Putamen (tissue), 1 donor: Measurements from ENCODE around the gene ALPG.
"Not testable (repeated sequence)": the region's sequence is repeated elsewhere in the genome, so short reads cannot be mapped to it uniquely, and the experiment has no call there.

Source experiments
- DNase-seq: peaks from one replicate; pipeline ENCODE4 v3.0.0-alpha.2; 2016; ENCODE audit warnings: low spot score

Gene ALPG

DNA sequence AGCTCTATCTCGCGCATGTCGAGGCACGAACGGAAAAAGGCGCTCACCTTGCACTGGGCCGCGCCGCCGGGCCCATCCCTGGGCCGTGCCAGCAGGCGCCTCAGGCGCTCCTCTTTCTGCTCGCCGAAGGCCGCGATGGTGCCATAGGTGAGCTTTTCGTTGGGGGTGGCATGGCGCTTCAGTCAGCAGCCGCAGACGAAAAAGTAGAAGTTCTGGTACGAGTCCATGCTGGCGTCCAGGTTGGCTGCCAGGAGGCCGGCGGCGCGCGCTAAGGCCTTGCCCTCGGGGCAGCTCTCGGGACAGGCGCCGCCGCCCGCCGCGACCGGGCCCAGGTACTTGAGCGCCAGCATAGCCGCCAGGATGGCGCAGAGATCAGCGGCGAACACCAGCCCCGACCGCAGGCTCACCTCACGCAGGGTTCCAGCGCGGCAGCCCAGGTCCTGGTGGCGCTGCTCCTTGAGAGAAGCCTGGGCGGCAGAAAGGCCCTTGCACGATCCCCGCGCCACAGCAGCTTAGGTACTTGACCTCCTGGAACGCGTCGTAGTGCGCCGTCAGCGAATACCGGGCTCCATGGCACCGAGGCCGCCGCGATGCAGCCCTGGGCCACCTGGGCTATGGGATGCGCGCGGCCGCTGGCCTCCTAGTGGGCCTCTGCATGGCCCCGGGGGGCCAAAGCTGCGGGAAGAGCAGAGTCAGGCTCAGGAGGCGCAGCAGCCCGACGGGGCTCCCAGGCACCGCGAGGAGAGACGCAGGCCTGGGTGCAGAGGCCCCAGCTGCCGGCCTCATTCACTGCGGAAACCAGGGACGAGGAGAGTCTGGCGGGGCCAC lies 12.8 kb downstream of the ALPG start:
- DNase-seq, result no peak

DNA sequence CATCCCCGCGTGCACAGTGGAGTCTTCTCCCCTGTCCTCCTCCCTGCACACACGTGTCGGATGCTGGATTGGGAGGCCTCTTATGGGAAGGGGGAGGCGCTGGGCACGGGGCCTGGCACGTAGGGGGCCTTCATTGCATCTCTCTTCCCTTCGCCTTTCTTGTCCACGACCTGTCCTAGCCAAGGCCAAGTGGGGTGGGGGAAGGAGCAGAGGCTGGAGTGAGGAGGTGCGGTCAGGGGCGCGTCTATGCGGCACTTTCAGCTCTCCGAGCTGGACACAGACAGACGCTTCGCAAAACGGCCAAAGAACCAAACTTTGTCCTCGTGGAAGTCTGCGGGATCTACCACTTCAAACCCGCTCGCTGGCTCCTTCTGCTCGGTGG lies 13.4 kb downstream of the ALPG start:
- DNase-seq, result no peak

DNA sequence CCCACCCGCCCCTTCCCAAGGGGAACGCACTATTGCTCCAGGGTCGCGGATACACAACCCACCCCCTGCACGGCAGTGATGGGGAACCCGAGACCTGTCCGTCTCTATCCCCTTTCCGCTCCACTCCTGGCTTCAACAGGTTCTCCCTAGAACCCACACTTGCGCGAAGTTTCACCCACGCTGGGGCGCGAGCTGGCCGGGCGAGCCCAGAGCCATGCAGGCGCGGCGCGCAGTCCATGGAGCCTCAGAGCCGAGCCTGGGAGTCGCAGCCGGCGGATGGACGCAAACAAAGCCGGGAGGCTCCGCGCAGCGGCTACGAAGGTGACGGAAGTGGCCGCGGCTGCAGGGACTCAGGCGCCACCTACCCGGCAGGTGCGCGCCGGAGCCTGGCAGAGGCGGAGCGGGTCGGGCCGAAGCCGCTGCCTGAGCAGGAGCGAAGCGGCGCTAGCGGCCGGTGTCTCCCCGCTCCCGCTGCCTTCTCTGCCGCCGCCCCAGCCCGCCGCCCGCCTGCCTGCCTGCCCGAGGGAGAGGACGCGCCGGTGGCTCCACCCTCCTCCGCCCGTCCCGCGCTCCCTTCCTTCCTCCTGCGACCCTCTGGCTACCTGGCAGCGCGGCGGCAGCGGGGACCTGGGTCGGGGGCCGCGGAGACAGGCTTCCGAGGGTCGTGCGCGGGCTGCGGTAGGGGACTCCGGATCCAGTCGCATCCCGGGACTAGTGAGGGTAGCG lies 14.0 kb downstream of the ALPG start:
- DNase-seq, result no peak

DNA sequence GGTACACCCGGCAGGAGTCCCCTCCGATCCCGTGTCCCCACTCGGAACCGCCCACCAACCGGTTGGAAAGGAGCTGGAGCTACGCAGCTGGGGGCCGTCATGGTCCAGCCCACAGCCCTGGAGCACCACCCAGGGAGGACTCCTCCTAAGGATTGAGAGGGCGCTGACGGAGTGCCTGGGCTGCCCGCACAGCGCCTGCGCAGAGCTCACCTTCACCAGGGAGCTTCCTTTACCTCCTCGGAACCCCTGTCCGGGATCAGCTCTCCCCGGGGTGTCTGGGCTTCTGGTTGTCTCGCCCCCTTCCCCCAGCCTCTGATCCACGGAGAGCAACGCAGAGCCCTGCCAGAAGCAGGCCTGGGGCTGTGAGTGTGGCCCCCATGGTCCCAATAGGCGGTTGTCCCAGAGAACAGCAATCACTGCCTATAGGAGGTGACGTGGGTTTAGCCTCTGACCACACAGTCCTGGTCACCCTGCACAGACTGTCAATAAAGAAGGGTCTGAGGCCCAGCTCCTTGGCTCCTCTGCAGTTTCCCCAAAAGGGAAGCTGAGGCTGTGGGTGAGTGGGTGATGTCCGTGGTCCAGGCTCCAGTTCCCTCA lies 14.6 kb downstream of the ALPG start:
- no peak for DNase-seq

DNA sequence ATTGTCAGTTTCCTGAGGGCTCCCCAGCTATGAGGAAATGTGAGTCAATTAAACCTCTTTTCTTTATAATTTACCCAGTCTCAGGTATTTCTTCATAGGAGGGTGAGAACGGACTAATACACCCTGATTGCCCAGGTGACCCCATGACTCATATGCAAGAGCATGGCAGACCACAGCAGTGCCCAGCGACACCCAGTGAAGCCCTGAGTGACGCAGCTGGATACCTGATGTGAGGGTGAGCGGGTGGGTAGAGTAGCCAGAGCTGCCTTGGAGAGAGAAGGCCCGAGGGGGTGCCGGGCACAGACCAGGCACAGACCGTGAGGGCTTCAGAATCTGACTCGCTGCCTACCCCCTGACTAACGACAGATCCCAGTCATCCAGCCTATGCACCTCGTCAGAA lies 15.4 kb downstream of the ALPG start:
- no peak for DNase-seq

DNA sequence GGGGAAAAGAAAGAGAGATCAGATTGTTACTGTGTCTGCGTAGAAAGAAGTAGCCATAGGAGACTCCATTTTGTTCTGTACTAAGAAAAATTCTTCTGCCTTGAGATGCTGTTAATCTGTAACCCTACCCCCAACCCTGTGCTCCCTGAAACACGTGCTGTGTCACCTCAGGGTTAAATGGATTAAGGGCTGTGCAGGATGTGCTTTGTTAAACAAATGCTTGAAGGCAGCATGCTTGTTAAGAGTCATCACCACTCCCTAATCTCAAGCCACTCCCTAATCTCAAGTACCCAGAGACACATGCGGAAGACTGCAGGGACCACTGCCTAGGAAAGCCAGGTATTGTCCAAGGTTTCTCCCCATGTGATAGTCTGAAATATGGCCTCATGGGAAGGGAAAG lies 16.4 kb downstream of the ALPG start:
- not testable (repeated sequence) for DNase-seq

DNA sequence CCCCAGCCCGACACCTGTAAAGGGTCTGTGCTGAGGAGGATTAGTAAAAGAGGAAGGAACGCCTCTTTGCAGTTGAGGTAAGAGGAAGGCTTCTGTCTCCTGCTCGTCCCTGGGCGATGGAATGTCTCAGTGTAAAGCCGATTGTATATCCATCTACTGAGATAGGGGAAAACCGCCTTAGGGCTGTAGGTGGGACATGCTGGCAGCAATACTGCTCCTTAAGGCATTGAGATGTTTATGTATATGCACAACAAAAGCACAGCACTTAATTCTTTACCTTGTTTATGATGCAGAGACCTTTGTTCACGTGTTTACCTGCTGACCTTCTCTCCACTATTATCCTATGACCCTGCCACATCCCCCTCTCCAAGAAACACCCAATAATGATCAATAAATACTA lies 16.8 kb downstream of the ALPG start:
- DNase-seq, result not testable (repeated sequence)

DNA sequence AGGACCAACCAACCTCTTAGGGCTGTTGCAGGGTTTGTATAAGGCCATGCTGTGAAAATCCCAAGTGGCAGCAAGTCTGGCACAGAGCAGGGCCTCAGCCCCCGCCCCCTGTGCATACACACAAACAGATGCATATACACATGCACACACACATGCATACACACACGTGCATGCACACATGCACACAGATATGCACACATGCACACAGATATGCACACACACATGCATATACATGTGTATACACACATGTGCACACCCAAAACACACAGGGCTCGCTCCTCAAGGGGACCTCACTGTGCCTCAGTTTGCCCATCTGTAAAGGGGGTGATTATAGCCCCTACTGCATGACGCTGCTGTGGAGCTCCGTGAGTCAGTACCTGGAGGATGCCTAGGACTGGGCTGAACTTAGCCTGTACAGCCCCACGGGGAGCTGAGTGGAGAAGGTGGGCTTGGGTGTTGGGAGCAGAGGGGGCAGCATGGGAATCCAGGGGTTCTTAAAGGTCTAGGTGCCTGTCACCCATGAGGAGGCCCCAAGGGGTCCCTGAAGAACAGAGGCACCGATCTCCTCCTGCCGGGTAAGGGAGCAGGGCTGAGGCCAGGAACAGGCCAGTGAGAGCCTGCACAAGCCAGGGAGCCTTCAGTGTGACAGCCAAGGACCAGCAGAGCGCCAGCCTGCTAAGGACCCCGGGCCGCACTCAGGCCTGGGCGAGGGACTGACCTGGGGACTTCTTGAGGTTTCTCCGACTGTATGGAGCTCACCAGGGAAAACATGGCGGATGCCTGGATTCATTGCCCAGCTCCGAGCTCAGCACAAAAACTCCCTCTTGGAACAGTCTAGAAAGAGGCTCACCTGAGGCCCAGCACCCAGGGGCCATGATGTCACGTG lies 25.3 kb downstream of the ALPG start:
- DNase-seq, result no peak

DNA sequence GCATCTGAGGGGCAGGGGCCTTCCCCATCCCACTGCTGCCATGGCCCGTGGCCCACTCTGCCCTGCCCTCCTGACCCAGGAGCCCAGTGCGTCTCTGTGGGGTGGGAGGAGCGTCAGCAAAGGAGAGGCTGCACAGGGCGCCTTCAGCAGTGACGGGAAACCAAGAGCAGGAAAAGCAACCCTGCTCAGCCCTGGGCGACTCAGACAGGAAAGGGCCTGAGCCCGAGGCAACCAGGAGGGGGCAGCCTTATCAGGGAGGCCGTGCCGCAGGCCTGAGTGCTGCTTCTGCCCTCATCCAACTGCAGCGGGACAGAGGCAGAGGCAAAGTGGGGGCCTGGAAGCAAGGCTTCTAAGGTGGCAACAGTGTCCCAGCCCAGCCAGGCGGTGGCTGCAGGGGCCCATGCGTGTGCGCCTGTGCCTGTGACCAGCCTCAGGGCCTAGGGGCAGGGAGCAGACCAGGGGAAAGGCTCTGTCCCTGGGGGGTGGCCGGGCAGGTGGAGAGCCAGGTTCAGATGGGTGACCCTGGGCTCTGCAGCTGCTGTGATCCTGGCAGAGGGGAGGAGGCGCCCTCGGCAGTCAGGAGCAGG lies 26.0 kb downstream of the ALPG start:
- DNase-seq, result no peak

DNA sequence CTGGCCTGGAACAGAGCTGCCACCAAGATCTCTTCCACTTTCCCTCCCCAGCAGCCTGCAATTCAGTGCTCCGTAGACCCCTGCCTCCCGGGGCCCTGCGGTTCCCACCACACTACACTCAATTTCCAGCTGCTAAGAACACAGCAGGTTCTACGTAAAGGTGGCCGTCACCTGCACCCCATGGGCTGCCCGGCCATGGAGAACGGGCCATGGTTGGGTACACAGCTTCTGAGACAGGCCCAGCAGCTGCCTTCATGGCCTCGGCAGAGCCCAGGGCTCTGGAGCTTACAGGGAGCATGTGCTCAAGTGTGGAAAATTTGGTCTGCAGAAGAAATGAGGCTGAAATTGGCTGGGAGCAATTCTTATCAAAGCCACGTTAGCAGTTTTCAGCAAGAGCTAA lies 27.0 kb downstream of the ALPG start:
- not testable (repeated sequence) for DNase-seq

DNA sequence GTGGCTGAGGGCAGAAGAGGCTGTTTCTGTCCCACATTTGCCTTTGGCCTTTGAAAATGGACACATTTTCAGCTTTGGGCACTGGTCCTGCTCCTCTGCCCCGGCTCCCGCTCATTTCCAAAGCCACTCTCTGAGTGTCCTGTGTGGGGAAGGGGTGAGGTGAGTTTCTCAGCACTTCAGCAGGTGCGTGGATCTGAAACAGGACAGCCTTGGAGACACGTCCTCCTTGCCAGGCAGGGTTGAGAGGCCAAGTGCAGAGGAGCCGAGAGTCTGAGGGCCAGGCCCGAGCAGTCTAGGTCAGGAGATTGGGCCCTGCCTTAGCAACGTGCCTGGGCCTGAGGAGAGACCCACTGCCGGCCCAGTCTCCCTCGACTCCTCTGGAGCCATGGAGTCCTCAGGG lies 27.4 kb downstream of the ALPG start:
- no peak for DNase-seq

DNA sequence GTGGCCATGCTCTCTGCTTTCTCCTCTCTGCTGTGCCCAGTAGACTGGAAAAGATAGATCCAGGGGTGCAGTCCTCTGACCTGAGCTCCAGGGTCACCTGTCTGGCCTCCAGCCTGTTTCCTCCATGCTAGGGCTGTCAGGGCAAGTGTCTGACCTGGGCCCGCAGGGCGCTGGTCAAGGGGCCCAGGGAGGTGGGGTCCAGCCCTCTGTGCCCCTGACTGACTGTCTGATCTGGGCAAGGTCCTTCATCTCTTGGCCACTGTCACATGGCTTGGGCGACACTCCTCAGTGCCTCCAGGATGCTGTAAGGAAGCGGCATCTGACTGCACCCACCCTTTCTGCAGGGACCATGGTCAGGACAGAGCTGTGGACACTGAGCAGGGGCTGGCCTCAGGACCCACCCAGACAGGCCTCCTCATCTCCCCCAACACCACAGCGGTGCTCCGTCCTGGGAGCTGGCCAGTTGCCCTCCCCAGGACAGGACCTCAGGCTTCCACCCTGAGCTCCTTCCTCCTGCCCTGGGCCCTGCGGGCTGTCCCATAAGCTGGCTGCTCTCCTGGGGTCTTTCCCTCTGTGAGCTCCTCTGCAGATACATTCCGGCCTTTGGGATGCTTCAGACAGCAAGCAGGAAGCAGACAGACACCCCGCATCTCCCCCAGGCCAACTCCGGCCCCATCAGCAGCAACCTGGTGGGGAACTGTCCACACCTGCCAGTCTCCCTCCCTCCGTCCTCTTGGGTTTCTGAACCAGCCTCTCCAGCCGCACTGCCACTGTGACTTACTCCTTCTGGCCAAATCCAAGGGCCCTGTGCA lies 28.1 kb downstream of the ALPG start:
- no peak for DNase-seq

DNA sequence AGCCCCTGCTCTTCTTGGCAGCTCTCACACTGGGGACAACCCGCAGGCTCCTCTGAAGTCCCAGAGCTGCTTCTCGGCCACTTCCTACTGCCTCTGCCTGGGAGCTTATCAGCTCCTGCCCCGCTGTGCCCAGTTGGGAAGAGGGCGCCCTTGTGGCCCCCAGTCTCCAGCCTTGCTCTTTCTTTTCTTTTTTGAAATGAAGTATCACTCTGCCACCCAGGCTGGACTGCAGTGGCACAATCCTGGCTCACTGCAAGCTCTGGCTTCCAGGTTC lies 28.7 kb downstream of the ALPG start:
- DNase-seq, result no peak

DNA sequence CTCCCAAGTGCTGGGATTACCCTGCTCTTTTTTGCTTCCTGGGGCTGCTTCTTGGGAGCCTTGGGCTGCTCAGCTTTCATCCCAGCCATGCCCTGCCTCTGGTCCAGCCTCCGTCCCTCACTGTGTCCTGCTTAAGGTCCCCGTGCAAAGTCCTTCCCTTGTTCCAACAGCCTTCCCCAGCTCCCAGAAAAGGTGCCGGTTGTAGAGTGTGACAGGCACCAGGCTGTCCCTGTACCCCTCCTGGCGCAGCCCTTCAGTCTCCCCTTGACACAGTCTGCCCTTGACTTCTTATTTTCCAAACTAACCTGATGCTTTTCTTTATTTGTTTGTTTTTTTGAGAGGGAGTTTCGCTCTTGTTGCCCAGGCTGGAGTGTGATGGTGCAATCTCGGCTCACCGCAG lies 29.2 kb downstream of the ALPG start:
- DNase-seq, result no peak

DNA sequence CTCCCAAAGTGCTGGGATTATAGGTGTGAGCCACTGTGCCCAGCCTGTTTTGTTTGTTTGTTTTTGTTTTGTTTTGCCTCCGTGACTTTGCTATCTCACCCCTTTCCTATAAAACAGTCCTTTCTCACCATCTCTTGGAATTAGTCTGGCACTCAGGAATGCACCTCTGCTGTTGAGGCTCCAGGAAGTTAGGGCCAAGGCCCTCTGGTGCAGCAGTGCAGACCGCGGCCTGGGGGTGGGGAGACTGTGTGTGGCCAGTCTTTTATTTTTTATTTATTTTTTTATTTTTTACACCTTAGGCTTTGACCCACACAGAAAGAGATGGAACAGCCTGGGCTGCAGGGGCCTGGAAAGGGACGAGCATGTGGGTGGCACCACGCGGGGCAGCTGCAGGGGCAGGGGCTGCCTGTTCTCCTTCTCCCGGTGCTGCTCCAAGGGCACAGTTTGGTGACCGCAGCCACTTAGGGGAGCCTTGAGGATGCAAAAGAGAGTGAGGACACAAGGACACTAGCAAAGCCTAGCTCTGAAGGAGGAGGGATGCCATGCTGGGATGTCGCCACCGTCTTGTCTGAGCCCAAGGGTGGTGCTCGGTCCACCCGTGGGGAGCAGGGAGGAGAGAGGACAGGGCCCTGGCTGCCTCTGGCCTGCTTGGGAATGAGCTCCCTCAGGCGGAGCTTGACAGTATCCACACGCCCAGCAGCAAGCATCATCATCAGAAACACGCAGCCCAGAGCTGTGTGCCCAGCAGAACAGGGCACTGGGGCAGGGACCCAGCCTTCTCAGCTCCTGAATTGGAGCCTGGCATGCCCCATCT lies 29.9 kb downstream of the ALPG start:
- DNase-seq, result no peak

DNA sequence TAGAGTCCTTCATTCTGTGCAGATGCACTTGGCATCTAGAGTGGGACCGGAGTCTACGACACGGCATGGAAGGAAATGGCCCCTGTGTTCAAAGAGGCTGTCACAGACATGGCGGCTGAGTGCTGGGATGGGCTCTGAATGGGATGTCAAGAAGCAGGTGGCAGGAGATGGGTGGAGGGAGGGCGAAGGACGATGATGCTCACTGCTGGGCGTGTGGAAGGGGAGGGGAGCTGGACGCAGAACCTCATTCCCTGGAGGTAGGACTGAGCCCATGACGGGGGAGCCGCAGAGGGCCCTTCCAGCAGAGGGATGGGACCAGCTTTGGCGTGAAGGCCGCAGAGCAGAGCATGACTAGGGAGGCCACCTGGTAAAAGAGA lies 30.5 kb downstream of the ALPG start:
- no peak for DNase-seq

DNA sequence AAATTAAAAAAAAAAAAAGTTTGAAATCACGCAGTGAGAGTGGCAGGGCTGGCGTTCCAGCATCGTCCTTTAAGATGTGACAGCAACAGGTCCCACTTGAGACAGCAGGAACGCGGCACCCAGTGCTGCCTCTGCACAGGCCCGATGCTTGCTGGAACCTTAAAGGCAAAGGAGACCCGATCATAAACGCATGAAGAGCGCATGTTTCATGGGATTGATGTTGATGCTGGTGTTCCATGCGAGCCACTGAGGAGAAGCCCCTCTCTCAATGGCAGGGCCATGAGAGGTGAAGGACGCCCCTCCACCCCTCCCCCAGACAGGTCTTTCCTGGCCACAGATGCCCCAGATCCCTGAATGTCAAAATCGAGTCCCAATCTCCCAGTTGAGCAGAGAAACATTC lies 31.4 kb downstream of the ALPG start:
- DNase-seq, result no peak

DNA sequence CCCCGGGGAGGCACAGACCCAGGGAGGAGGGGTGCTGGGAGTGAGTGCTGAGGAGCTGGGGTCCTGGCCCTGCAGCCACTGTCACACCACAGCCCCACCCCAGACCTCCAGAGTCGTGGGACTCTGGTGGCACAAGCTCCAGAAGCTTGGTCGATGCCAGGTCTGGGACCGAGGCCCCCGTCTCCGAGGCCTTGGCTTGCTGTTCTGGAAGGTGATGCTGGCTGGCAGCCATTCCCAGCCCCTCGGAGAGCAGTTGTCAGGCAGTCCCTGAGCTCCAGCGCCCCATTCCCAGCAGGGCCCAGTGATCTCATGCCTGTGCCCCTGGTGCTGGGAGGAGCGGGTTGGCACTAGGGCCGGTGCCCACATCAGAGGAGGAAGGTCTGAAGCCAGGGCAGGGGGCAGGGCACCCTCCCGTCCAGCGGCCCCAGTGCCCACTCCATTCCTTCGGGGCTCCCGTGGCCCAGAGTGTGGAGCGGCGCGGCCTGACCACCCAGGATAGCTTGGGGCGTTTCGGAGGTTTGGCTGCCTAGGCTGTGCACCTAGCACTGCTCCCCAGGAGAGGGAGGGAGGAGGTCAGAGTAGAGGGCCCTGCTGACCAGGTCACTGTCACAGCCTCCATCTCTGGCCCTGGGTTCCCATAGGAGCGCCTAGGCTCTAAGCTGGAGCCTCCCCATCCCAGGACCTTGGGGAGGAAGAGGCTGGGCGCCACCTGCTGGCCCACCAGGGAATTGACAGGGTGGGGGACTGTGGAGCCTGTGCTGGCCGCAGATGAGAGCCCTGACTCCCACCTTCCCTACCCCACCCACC lies 32.5 kb downstream of the ALPG start:
- DNase-seq, result no peak

DNA sequence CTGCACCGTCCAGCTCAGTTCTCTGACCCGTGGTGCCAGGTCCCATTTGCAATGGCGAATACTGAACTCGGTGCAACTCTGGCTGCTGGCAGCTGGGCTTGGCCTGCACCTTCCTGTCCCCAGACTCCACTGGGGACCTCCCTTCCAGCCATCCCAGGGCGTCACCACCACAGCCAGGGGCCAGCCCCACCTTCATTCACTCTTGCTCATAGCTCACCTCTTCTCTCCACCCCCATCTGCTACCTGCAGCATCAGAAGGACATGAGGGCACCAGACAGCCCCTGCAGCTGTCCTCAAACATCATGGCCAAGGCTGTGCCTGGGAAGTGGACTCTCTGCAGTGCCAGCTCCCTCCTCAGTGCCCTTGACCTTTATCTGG lies 33.1 kb downstream of the ALPG start:
- DNase-seq, result no peak
